GM10847 (cell line): Measurements from ENCODE around the gene C11orf71.

ENCODE experiments used
- POLR2A ChIP-seq: IDR thresholded peaks from 2 replicates; pipeline ENCODE4 v1.6.1; 2011; ENCODE audit not compliant: insufficient read length; ENCODE audit errors: extremely low read depth

Gene C11orf71

DNA sequence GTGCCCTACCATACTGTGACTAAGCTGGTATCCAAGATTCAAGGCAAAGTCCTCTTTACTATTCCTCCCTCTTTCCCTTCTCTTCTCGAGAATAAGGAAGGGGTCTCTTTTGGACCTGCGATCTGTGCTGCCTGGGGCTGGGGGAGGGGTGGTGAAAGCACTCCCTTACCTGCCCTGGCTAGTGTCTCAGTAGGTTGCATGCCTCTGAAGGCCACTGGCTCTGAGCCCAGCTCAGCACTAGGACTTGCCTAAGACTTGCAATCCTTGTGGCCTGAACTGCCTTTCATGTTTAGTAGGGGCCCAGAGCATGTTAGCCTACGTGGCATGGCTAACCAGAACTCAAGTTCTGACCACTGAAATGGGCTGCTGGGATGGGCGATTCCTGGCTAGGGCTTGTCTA lies 26.0 kb upstream of the C11orf71 start:
- TF ChIP-seq POLR2A = no peak

DNA sequence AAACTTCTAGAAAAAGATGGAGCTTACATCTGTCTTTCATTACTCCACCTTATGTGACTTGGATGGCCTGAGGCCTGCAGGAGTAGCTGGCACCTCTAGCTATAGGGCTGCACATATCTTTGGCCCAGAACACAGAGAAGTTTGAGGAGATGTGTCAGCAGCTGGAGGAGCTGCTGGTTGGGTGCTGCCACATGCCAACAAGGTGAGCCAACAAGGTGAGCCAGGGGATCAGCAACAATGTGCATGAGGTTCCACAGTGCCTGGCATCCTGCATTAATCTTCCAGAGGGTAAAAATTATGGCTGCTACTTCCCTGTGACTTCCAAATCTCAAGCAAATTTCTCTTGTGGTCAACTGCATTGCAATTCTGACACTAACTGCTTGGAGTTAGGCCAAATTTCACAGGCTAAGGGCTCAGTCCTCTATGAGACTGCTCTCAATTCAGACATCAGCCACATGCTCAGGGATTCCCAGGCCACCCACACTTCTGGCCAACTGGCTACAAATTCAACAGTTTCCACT lies 16.2 kb upstream of the C11orf71 start:
- TF ChIP-seq POLR2A = no peak

DNA sequence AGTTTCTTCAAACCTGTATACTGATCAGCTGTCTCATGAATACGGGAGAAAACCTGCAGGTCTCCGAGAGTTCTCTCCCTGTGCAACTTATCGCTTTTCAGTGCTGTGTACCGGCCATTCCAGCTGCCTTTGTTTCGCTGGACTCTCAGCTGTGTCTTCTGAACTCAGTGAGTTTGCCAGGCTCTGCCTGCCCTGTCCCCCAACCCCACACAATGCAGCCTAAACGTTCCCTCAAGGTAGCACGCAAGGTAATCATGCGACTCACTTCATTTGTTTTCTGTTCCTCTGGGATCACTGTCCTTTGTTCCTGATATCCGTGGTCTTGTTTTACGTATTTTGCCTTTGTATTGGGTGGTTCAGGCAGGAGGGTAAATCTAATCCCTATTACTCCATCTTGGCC lies 13.6 kb upstream of the C11orf71 start:
- TF ChIP-seq POLR2A = no peak

DNA sequence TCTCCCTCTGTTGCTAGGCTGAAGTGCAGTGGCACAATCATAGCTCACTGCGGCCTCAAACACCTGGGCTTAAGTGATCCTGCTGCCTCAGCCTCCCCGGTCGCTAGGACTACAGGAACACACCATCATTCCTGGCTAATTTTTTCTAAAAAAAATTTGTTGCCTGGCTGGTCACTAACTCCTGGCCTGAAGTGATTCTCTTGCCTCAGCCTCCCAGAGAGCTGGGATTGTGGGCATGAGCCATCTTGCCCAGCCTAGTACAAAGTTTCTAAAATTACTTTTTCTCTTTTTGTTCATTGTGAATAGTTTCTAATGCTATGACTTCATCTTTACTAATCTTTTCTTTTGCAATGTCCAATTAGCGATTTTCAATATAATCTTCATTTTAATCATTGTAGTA lies 12.6 kb upstream of the C11orf71 start:
- TF ChIP-seq POLR2A = no peak

DNA sequence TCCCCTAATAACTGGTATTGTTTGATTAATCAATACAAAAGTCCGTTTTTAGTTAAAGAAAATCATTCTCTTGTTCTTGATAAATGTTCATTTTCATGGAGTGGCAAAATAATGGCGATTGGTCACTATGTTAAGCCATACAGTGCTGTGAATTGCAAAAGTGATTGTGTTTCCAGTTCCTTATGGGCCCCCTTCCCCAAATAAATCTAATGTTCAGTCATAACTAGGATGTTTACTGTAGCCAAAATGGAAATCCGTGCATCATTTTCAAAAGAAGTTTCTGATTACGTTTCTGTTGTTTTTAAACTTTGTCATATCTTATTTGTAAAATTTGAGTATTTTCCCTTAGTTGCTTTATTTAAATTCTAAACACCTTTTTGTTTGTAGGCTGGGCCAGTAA lies 1.0 kb upstream of the C11orf71 start:
- no peak for TF ChIP-seq POLR2A

DNA sequence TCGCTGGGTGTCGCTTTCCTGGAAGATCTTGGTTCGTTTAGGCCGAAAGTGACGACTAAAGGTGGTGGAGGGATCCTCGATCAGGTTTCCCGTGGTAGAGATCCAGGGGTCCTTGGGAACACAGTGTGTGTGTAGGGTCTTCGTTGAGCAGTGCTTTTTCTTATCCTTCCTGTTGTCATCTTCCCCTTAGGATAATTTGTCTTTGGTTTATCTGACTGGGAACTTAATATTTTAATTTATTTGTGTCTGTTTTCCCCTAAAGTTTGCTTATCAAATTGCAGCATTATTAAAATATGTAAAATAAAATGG lies 558 bp upstream of the C11orf71 start:
- TF ChIP-seq POLR2A = no peak

DNA sequence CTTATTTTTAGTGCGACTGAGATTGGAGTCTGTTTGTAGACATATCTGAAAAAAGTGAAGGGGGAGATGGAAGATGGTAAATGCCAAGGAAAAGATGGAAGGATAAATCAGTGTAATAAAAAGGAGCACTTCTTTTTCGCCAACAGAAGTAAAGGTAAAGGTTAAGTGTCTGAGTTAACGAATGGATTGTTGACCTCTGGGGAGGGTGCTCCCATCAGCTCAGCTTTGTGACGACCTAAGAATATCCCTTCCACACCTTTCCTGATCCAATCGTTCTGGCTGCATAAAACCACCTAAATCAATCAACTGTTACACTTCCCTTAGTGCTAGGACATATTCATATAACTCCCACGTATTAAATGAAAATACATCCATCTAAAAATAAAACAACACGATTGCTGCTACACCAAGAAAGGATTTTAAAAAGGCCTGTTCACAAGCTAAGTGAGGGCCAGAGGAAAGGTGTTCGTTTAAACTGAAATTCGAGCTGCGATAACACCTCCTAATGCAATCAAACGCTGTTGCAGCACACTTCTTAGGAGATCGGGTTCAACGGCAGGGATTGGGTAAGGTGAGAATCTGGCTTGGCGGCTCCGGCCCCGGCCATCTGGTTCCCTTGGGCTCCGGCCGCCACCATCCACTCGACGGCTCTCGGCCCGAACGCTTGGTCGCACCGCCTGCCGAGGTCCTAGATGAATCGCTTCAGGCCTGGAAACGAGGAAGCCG lies 658 bp downstream of the C11orf71 start:
- no peak for TF ChIP-seq POLR2A

DNA sequence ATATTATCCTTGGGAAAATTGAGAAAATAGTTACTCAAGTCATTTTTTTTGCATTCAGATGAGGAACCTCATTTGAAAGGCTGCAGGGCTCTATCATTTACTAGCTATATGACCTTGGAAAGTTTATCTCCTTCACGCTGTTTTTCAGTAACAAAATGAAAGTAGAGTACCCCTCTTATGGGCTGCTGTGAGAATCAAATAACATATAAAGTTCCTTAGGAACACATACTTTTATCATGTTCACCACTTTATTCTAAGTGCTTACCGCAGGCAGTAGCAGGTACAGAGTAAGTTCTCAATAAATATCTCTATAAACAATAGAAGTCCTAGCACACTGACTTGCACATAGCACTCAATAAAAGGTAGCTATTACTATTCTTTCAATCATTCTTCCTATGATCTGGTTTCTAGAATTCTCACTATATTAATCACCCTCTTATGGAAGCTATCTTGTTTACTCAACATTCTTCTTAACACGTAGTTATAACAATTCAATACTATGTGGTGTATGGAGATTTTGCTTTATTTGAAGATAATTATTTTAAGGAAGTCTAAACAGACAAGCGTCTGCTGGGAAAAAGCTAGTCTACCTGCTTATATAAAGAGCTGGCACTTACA lies 1.9 kb downstream of the C11orf71 start:
- TF ChIP-seq POLR2A = no peak

DNA sequence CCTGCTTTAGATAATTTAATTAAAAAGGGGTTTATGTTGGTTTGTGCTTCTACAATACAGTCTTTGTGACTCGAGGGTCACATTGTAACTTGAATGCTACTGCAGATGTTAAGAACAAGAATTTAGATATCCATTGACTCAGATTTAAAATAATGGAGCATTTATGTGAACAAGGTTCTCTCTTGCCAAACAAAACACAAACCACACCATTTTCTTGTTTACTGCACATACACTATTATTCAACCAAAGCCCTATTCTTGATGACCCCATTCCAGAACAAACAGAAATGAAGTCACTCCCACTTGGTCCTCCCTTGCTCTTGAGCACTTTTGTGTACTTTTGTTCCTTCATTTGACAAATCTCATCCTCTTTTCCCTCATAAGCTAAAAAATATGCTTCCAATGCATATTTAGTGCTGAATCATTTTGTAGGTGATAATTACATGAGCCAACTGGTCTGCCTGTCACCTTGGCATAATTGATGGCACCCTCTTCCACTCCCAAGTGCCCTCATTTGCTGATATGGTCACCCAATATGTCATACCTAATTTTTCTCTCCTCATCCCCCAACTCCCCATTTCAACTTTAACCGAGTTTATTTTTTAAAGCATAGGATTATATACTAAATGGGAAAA lies 2.8 kb downstream of the C11orf71 start:
- no peak for TF ChIP-seq POLR2A

DNA sequence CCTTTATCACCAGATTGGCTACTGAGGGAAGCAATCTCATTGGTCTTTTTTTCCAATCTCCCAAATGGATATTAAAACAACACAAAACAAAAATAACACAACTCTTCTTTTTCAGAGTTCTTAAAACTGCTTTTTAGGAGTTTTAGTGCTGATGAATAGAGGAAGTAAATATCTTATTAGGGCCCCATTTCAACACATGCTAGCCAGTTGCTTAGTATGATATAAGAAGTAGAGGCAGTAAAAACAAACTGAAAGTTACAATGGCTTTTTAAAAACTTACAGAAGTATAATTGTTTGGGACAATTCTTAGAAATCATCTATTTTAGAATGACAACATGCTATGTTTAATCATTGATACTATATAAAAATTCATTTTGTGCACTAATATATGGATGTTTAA lies 3.4 kb downstream of the C11orf71 start:
- no peak for TF ChIP-seq POLR2A

DNA sequence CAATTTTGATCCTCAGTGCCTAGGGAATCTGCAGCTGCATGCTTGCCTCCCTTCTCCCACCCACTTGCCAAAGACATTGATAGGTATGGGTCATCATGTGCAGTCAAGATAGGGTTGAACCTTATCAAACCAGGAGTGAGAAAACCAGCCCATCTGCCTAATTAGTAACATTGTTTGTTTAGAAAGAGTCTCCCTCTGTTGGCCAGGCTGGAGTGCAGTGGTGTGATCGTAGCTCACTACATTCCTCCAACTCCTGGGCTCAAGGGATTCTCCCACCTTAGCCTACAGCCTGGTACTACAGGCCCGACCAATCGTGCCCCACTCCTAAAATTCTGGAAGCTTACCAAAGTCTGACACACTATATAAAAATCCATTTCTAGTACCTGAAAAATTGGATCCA lies 4.6 kb downstream of the C11orf71 start:
- no peak for TF ChIP-seq POLR2A

DNA sequence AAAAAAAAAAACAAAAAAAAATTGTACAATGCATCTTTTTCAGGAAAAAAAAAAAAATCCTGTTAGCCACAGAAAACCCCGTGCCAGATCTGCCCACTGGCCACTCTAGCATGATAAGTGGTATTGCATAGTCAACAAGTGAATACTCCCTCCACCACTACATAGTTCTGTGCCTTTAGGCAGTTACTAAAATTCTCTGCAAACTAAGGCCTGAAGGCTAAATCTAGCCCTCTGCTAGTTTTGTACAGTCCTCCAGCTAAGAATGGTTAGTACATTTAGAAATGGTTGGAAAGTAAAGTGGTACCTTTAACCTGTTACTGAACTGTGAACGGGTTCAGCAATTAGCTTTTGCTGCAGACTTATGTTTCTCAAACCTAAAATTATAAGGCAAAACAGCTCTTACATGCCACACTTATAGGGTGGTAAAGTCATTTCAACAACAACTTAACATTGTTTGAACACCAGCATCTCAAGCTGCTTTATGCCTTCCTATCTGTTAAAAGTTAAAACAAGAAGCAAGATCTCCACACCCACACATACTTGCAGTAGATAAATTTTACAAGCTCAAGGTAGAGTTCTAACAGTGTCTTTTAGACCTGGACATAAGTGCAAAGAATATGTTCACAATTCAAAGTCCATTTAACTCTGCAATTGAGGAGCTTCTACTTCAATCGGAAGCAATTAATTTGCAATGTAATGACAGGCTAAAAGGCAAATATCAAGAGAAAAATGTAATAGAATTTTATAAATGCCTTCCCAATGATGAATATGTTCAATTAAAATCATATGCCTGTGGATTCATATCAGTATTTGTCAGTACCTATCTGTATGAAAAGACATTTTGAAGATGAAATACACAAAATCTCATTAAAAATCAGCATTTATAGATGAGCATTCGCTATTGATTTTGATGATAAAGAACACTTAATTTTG lies 7.3 kb downstream of the C11orf71 start:
- TF ChIP-seq POLR2A = no peak

DNA sequence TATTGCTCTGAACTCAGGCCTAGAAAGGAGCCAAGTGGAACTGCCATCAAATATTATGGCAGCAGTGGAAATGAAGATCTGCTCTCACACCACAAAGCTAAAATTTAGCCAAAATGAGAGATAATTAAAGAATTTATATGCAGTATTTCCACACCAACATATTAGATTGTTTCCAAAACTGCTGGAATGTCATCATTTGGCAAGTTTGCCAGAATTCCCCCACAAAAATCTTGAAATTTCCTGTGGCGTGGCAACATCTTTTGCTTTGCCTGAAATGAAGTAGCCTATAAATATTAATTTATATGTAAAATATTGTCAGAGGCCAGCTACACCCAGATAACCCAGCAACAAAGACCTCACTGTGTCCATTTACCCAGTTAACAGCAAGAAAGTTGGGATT lies 13.8 kb downstream of the C11orf71 start:
- no peak for TF ChIP-seq POLR2A

DNA sequence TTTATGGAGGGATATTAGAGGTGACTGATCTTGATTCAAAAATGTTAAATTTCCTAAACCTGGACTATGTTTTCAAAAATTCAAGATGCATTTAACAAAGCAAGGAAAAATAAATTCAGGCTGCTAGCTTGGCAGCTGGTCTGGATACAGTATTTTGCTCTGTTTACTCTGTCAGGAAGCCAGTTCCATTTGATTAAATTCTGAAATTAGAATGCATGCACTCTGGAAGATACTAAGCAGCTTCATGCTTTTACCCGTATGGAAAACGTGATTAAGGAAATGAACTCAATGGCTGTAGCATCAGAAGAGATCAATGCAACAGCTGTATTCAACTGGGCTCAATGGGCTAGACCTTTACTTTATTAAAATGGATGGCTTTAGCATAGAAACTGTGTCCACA lies 14.2 kb downstream of the C11orf71 start:
- TF ChIP-seq POLR2A = no peak

DNA sequence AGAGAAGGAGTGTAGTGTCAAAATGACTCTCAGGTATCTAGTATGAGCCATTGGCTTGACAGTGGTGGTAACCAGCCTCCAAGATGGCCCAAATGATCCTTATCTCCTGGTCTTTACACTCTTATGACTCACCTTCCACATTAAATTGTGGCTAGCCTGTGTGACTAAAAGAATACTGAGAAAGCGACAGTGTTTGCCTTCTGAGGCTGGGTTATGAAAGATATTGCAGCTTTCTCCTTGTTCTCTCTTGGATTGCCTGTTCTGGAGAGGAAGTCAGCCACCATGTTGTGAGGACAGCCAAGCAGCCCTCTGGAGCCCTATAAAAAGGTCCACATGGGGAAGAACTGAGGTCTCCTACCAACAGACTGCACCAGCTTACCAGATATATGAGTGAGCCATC lies 15.8 kb downstream of the C11orf71 start:
- TF ChIP-seq POLR2A = no peak
